Breast epithelium (tissue), 4 donors: ENCODE measurements around the gene MTRF1L. TPM values are rescaled to one million over a fixed set of nuclear protein-coding genes. Genes with fewer than 3 reads are reported as not detected.

Experiments used
- DNase-seq, 2 donors: peaks; one replicate each; pipeline ENCODE4 v3.0.0-alpha.2; 2019; ENCODE audit warnings: low spot score in 2 of 2
- H3K27ac ChIP-seq, 2 donors: fragments of 200-600 bp; sonication (generic) in 1 of 2; one replicate each; pipeline ENCODE4 v1.5.1; 2016 to 2019; ENCODE audit warnings: mild to moderate bottlenecking in 1 of 2
- H3K27me3 ChIP-seq, 2 donors: fragments of 200-600 bp; sonication (generic) in 1 of 2; one replicate each; pipeline versions ENCODE4 v1.5.1 to v1.6.0; 2017 to 2019; ENCODE audit warnings: control low read depth in 1 of 2, mild to moderate bottlenecking in 1 of 2
- H3K36me3 ChIP-seq: fragments of 200-600 bp; one replicate; pipeline ENCODE4 v1.5.1; 2019
- H3K4me1 ChIP-seq, 2 donors: fragments of 200-600 bp; sonication (generic); one replicate each; pipeline ENCODE4 v1.5.1; 2016 to 2019; ENCODE audit warnings: control low read depth in 1 of 2
- H3K4me3 ChIP-seq, 3 donors: fragments of 200-600 bp; sonication (generic); 1 replicate in 2 of 3; 2 replicates in 1 of 3; pipeline ENCODE4 v1.5.1; 2016 to 2019; ENCODE audit warnings: mild to moderate bottlenecking in 3 of 3, moderate library complexity in 2 of 3
- H3K9me3 ChIP-seq, 2 donors: fragments of 200-600 bp; sonication (generic) in 1 of 2; one replicate each; pipeline ENCODE4 v1.5.1; 2016 to 2019; ENCODE audit warnings: control low read depth in 1 of 2
- POLR2A ChIP-seq: fragments of 450-650 bp; IDR thresholded peaks from one replicate; pipeline ENCODE4 v1.6.1; 2016; ENCODE audit warnings: antibody characterized with exemption, mild to moderate bottlenecking, moderate library complexity
- POLR2AphosphoS5 ChIP-seq, 3 donors: sonication (generic); formaldehyde crosslinking; IDR thresholded peaks; one replicate each; pipeline ENCODE4 v1.6.1; 2017; ENCODE audit warnings: antibody characterized with exemption in 3 of 3
- intact Hi-C: fragments of 100-400 bp; cut with DNase I; formaldehyde crosslinking; loops from one replicate; pipeline ENCODE4 v1.15.1; 2023; ENCODE audit warnings: low total_unique reads
- total RNA-seq, 3 donors: library from RNA; depleted of rRNA; stranded (reverse); fragments of >200 nt; gene quantifications; one replicate each; pipeline ENCODE4 v1.1.0, GENCODE V29; 2016
- TF ChIP-seq, protein P1 (sequence below), 3 donors: fragments of 450-650 bp; IDR thresholded peaks; one replicate each; pipeline ENCODE4 v1.5.1; 2016 to 2017; ENCODE audit warnings: antibody characterized with exemption in 3 of 3, mild to moderate bottlenecking in 3 of 3, moderate library complexity in 3 of 3

MTRF1L gene, protein sequence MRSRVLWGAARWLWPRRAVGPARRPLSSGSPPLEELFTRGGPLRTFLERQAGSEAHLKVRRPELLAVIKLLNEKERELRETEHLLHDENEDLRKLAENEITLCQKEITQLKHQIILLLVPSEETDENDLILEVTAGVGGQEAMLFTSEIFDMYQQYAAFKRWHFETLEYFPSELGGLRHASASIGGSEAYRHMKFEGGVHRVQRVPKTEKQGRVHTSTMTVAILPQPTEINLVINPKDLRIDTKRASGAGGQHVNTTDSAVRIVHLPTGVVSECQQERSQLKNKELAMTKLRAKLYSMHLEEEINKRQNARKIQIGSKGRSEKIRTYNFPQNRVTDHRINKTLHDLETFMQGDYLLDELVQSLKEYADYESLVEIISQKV
- 10 to 100 TPM; 13.1 to 19.8 (median 14.6) TPM for total RNA-seq

DNA sequence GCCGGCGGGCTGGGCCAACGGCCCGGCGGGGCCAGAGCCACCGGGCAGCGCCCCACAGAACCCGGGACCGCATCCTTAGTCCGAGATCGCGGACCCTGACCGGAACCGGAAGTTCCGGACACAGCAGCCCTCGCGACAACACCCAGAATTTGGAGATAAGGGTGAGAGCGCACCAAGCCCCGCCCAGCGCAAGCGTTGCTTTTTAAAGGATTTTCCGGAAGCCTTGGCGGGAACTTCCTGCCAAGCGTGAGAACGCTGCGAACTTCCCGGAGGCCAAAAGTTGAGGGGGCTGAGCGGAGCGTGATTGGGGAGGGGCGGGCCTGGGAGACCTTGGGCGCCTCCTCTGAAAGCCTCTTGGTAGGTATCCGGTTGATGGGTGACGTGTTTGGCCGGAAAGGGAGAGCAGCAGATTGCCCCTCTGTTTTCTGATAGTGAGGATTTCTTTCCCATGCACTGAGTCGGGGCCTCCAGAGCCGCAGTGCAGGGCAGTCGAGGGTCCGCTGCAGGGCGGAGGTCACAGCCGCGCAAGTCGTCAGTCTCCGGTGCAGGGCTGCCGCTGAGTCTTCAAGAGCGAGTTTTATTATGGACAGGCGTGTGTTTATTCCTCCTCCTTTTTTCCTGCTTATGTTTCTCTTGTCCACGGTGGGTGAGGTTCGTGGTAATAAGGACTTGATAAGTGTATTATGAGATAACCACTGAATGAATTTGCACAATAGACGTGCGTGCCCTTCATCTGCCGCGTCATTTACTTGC lies at the start of gene MTRF1L:
MTRF1L (minus strand) TSS at position 97 of the 753 bp plus-strand sequence; CDS start at position 73, 24 bp downstream.
- TF ChIP-seq POLR2A: peak; percentile 51
- TF ChIP-seq POLR2AphosphoS5 (IDR thresholded peaks at IDR 0.05): peak; percentile 66 to 80 (median 76)
- TF ChIP-seq, protein P1, sequence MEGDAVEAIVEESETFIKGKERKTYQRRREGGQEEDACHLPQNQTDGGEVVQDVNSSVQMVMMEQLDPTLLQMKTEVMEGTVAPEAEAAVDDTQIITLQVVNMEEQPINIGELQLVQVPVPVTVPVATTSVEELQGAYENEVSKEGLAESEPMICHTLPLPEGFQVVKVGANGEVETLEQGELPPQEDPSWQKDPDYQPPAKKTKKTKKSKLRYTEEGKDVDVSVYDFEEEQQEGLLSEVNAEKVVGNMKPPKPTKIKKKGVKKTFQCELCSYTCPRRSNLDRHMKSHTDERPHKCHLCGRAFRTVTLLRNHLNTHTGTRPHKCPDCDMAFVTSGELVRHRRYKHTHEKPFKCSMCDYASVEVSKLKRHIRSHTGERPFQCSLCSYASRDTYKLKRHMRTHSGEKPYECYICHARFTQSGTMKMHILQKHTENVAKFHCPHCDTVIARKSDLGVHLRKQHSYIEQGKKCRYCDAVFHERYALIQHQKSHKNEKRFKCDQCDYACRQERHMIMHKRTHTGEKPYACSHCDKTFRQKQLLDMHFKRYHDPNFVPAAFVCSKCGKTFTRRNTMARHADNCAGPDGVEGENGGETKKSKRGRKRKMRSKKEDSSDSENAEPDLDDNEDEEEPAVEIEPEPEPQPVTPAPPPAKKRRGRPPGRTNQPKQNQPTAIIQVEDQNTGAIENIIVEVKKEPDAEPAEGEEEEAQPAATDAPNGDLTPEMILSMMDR (IDR thresholded peaks at IDR 0.05): no peak
- Histone ChIP-seq H3K27ac (peak within 1 kb of the TSS; percentile 82 to 94), H3K4me3 (peak within 1 kb of the TSS; percentile 60 to 93 (median 84)), H3K4me1 (peaks cover 0 to 9% of the 10 kb centered on the region in 2 donors), H3K36me3 (no peaks in the 10 kb centered on the region), H3K27me3 (no peaks in the 10 kb centered on the region), H3K9me3 (no peaks in the 10 kb centered on the region)
- DNase-seq: peak; percentile 82 to 88
- intact Hi-C loops: no loop called here

GRCh38 chr6:153051801-153052200 lies 49.3 kb upstream of the MTRF1L start:
- no peaks in the 10 kb centered on the region for H3K27me3 ChIP-seq
- no peaks in the 10 kb centered on the region for H3K4me1 ChIP-seq
- peaks cover 0 to 6% of the 10 kb centered on the region in 2 donors for H3K9me3 ChIP-seq
- no peak overlapping the region for H3K27ac ChIP-seq
- DNase-seq: no peak
- intact Hi-C loops: no loop called here
- no peaks in the 10 kb centered on the region for H3K36me3 ChIP-seq
- TF ChIP-seq POLR2AphosphoS5 (IDR thresholded peaks at IDR 0.05) (no peak), POLR2A (no peak)
- TF ChIP-seq, protein P1 (IDR thresholded peaks at IDR 0.05): no peak
- no peak overlapping the region for H3K4me3 ChIP-seq

GRCh38 chr6:153048631-153049030 lies 46.1 kb upstream of the MTRF1L start:
- no peaks in the 10 kb centered on the region for H3K4me1 ChIP-seq
- H3K4me3 ChIP-seq: no peak overlapping the region
- no peak for TF ChIP-seq POLR2A
- TF ChIP-seq, protein P1 (IDR thresholded peaks at IDR 0.05): no peak
- TF ChIP-seq POLR2AphosphoS5 (IDR thresholded peaks at IDR 0.05): no peak
- no peak overlapping the region for H3K27ac ChIP-seq
- no peaks in the 10 kb centered on the region for H3K27me3 ChIP-seq
- peaks cover 0 to 6% of the 10 kb centered on the region in 2 donors for H3K9me3 ChIP-seq
- DNase-seq: no peak
- no peaks in the 10 kb centered on the region for H3K36me3 ChIP-seq
- intact Hi-C loops: no loop called here

DNA sequence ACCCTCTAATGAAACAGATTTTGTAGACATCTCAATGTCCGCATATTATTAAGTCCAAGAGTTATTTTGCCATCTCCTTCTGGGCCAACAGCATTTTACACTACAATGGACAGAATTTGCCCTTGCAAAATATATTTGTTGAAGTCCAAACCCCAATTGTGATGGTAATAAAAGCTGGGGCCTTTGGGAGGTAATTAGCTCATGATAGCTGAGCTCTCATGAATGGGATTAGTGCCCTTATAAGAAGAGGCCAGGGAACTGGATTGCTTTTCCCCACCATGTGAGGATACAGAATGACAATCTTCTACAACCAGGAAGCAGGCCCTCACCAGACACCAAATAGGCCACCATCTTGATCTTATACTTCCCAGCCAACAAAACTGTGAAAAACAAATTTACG lies 44.9 kb upstream of the MTRF1L start:
- TF ChIP-seq POLR2AphosphoS5 (IDR thresholded peaks at IDR 0.05) (no peak), POLR2A (no peak)
- TF ChIP-seq, protein P1 (IDR thresholded peaks at IDR 0.05): no peak
- no peaks in the 10 kb centered on the region for H3K4me1 ChIP-seq
- no peak overlapping the region for H3K27ac ChIP-seq
- no peak for DNase-seq
- H3K4me3 ChIP-seq: no peak overlapping the region
- H3K9me3 ChIP-seq: peaks cover 0 to 6% of the 10 kb centered on the region in 2 donors
- intact Hi-C loops: no loop called here
- H3K36me3 ChIP-seq: no peaks in the 10 kb centered on the region
- no peaks in the 10 kb centered on the region for H3K27me3 ChIP-seq

DNA sequence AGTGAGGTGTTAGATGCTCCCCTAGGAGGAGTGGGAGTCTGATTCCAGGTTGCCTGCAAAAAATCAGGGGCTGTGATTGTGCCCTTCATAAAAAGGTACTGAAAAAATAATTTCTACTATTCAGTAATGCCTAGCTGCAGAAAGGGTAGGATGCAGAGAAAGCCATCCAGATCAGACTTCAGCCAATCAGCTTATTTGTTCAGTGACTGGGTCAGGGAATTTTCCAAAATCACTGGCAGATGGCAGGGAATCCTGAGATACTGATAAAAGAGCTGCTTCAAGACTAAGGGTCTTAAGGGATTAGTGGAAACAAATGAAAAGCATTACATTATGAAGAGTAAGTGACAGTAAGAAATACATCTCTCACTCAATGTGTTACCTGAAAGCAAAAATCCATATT lies 42.8 kb upstream of the MTRF1L start:
- Histone ChIP-seq H3K36me3 (no peaks in the 10 kb centered on the region), H3K9me3 (no peaks in the 10 kb centered on the region), H3K27ac (no peak overlapping the region), H3K27me3 (no peaks in the 10 kb centered on the region), H3K4me3 (no peak overlapping the region), H3K4me1 (no peaks in the 10 kb centered on the region)
- no peak for DNase-seq
- intact Hi-C loops: no loop called here
- no peak for TF ChIP-seq POLR2AphosphoS5 (IDR thresholded peaks at IDR 0.05)
- TF ChIP-seq POLR2A: no peak
- TF ChIP-seq, protein P1 (IDR thresholded peaks at IDR 0.05): no peak
